Upper lobe of left lung (tissue), 6 donors: ENCODE data around the gene FAAH. TPM values are rescaled to one million over a fixed set of nuclear protein-coding genes. Genes with fewer than 3 reads are reported as not detected.
A peak's percentile ranks its signal among the peaks of the same experiment; 100 is the strongest.

Experiments
- ATAC-seq, 2 donors: fragments of 200-7000 bp; cut with Tn5 transposase; one replicate each; pipeline ENCODE4 v1.9.1; 2022; ENCODE audit warnings: mild to moderate bottlenecking in 2 of 2, moderate library complexity in 2 of 2; ENCODE audit not compliant: low FRiP score in 2 of 2
- DNase-seq, 2 donors: peaks; one replicate each; pipeline ENCODE4 v3.0.0-alpha.2; 2019 to 2020
- H3K27ac ChIP-seq, 4 donors: fragments of 200-600 bp; sonication (generic); one replicate each; pipeline ENCODE4 v1.5.1; 2016 to 2019
- H3K27me3 ChIP-seq, 4 donors: fragments of 200-600 bp; sonication (generic); one replicate each; pipeline ENCODE4 v1.5.1; 2017 to 2019
- H3K36me3 ChIP-seq, 4 donors: fragments of 200-600 bp; sonication (generic); one replicate each; pipeline ENCODE4 v1.5.1; 2016 to 2019
- H3K4me1 ChIP-seq, 4 donors: fragments of 200-600 bp; sonication (generic); one replicate each; pipeline ENCODE4 v1.5.1; 2018 to 2019
- H3K4me3 ChIP-seq, 4 donors: fragments of 200-600 bp; sonication (generic); one replicate each; pipeline ENCODE4 v1.5.1; 2017 to 2019; ENCODE audit warnings: mild to moderate bottlenecking in 2 of 4, moderate library complexity in 1 of 4
- H3K9me3 ChIP-seq, 4 donors: fragments of 200-600 bp; sonication (generic); one replicate each; pipeline ENCODE4 v1.5.1; 2018 to 2019
- CTCF ChIP-seq, 6 experiments: fragments of 450-650 bp in 4 of 6; fragments of 200-600 bp in 2 of 6; sonication (generic) in 2 of 6; IDR thresholded peaks; one replicate each; pipeline ENCODE4 v1.5.1; 2016 to 2019; ENCODE audit warnings: antibody characterized with exemption in 6 of 6
- EP300 ChIP-seq, 4 donors: sonication (generic); formaldehyde crosslinking; IDR thresholded peaks; one replicate each; pipeline ENCODE4 v1.5.1; 2017; ENCODE audit warnings: antibody characterized with exemption in 4 of 4, control low read depth in 2 of 4
- POLR2A ChIP-seq, 4 donors: fragments of 450-650 bp; IDR thresholded peaks; one replicate each; pipeline ENCODE4 v1.5.1; 2016 to 2017; ENCODE audit warnings: antibody characterized with exemption in 4 of 4, mild to moderate bottlenecking in 2 of 4
- POLR2AphosphoS5 ChIP-seq, 2 donors: sonication (generic); formaldehyde crosslinking; IDR thresholded peaks; one replicate each; pipeline ENCODE4 v1.5.1; 2017; ENCODE audit warnings: antibody characterized with exemption in 2 of 2
- WGBS, 2 donors: methylation state at CpG; one replicate each; pipeline ENCODE4 v1.1.5; 2017 to 2018; 5-methylcytosine and 5-hydroxymethylcytosine counted together
- total RNA-seq, 6 donors: library from RNA; depleted of rRNA in 4 of 6; stranded (reverse); fragments of >200 nt in 4 of 6; gene quantifications; one replicate each; pipeline versions ENCODE4 v1.1.0 to v1.2.1, GENCODE V29; 2016 to 2021
- donor health status: DM: no; HTN: no; CAD: no; lungs with moderate emphysema.
- donor health status: DM: no; HTN: yes; CAD: no; lungs with severe emphysema.

Gene FAAH
- total RNA-seq, 6 donors from 2014 or later, result 34.1 to 67.1 (median 46.8) TPM

- Histone ChIP-seq H3K27me3 (no peaks in the 10 kb centered on the region), H3K36me3 (peaks cover 0 to 57% (median 22%) of the 10 kb centered on the region in 4 donors), H3K9me3 (no peaks in the 10 kb centered on the region), H3K4me3 (no peak overlapping the region), H3K4me1 (no peaks in the 10 kb centered on the region), H3K27ac (no peak overlapping the region)
- ATAC-seq (no peak), DNase-seq (no peak)
- WGBS, 2 donors, result 95 to 98% methylated on average over 2 of the region's 2 CpGs
- TF ChIP-seq POLR2AphosphoS5 (IDR thresholded peaks at IDR 0.05) (no peak), CTCF (IDR thresholded peaks at IDR 0.05) (no peak), POLR2A (IDR thresholded peaks at IDR 0.05) (no peak), EP300 (IDR thresholded peaks at IDR 0.05) (no peak)
These were observed 25.3 kb upstream of the FAAH start for GRCh38 chr1:46368791-46369190.

- TF ChIP-seq EP300 (IDR thresholded peaks at IDR 0.05) (no peak), CTCF (IDR thresholded peaks at IDR 0.05) (no peak), POLR2A (IDR thresholded peaks at IDR 0.05) (no peak), POLR2AphosphoS5 (IDR thresholded peaks at IDR 0.05) (no peak)
These were observed 24.4 kb upstream of the FAAH start for GRCh38 chr1:46369542-46370213.

GRCh38 chr1:46370214-46370633 lies 23.9 kb upstream of the FAAH start:
- 69 to 78% methylated on average over 3 of the region's 3 CpGs for WGBS, 2 donors
- ATAC-seq (peak in 1 of 2 donors; percentile 30), DNase-seq (no peak)
- no peaks in the 10 kb centered on the region for H3K27me3 ChIP-seq
- peaks cover 0 to 43% (median 15%) of the 10 kb centered on the region in 4 donors for H3K36me3 ChIP-seq
- no peaks in the 10 kb centered on the region for H3K4me1 ChIP-seq
- no peak overlapping the region for H3K4me3 ChIP-seq
- H3K27ac ChIP-seq, result no peak overlapping the region
- TF ChIP-seq POLR2AphosphoS5 (IDR thresholded peaks at IDR 0.05) (no peak), EP300 (IDR thresholded peaks at IDR 0.05) (no peak), POLR2A (IDR thresholded peaks at IDR 0.05) (no peak), CTCF (IDR thresholded peaks at IDR 0.05) (no peak)
- no peaks in the 10 kb centered on the region for H3K9me3 ChIP-seq

More at GRCh38 chr1:46369542-46370213, 24.4 kb upstream of the FAAH start:
- Histone ChIP-seq H3K9me3 (no peaks in the 10 kb centered on the region), H3K4me3 (no peak overlapping the region), H3K27ac (no peak overlapping the region), H3K4me1 (no peaks in the 10 kb centered on the region), H3K27me3 (no peaks in the 10 kb centered on the region), H3K36me3 (peaks cover 0 to 48% (median 17%) of the 10 kb centered on the region in 4 donors)
- ATAC-seq, result peak in 1 of 2 donors; percentile 5
- no peak for DNase-seq
- WGBS, 2 donors, result 61 to 66% methylated on average over 4 of the region's 4 CpGs

- H3K4me1 ChIP-seq, result no peaks in the 10 kb centered on the region
- ATAC-seq (no peak), DNase-seq (no peak)
- no peak overlapping the region for H3K4me3 ChIP-seq
- H3K27ac ChIP-seq, result no peak overlapping the region
- no peaks in the 10 kb centered on the region for H3K27me3 ChIP-seq
- TF ChIP-seq POLR2AphosphoS5 (IDR thresholded peaks at IDR 0.05) (no peak), EP300 (IDR thresholded peaks at IDR 0.05) (no peak), POLR2A (IDR thresholded peaks at IDR 0.05) (no peak), CTCF (IDR thresholded peaks at IDR 0.05) (no peak)
- H3K9me3 ChIP-seq, result no peaks in the 10 kb centered on the region
- WGBS, 2 donors, result 100% methylated on average over 1 of the region's 1 CpG
- peaks cover 0 to 22% (median 6%) of the 10 kb centered on the region in 4 donors for H3K36me3 ChIP-seq
These were observed 21.7 kb upstream of the FAAH start for GRCh38 chr1:46372431-46372830.

GRCh38 chr1:46379996-46380395 lies 14.1 kb upstream of the FAAH start:
- no peaks in the 10 kb centered on the region for H3K9me3 ChIP-seq
- ATAC-seq, result no peak
- no peak overlapping the region for H3K4me3 ChIP-seq
- H3K36me3 ChIP-seq, result no peaks in the 10 kb centered on the region
- no peak for TF ChIP-seq POLR2AphosphoS5 (IDR thresholded peaks at IDR 0.05)
- no peaks in the 10 kb centered on the region for H3K4me1 ChIP-seq
- DNase-seq, result no peak
- WGBS, 2 donors, result 100% methylated on average over 1 of the region's 1 CpG
- no peaks in the 10 kb centered on the region for H3K27me3 ChIP-seq
- H3K27ac ChIP-seq, result no peak overlapping the region
